Sigmoid colon (tissue), 7 donors: Measurements from ENCODE around the gene VPS51. TPM values are rescaled to one million over a fixed set of nuclear protein-coding genes. Genes with fewer than 3 reads are reported as not detected.

Source experiments
- DNase-seq: peaks from one replicate; pipeline ENCODE4 v3.0.0-alpha.2; 2019
- H3K27ac ChIP-seq, 4 donors: fragments of 200-600 bp; sonication (generic); one replicate each; pipeline ENCODE4 v1.5.1; 2016 to 2019; ENCODE audit warnings: mild to moderate bottlenecking in 1 of 4
- H3K27me3 ChIP-seq, 3 donors: fragments of 200-600 bp; sonication (generic); one replicate each; pipeline ENCODE4 v1.5.1; 2019; ENCODE audit warnings: mild to moderate bottlenecking in 1 of 3
- H3K36me3 ChIP-seq, 4 donors: fragments of 200-600 bp; sonication (generic); one replicate each; pipeline ENCODE4 v1.5.1; 2016 to 2019
- H3K4me1 ChIP-seq, 4 donors: fragments of 200-600 bp; sonication (generic); one replicate each; pipeline ENCODE4 v1.5.1; 2017 to 2019
- H3K4me3 ChIP-seq, 4 donors: fragments of 200-600 bp; sonication (generic); one replicate each; pipeline ENCODE4 v1.5.1; 2017 to 2019; ENCODE audit warnings: mild to moderate bottlenecking in 2 of 4, moderate library complexity in 1 of 4
- H3K9me3 ChIP-seq, 4 donors: fragments of 200-600 bp in 3 of 4; sonication (generic) in 3 of 4; one replicate each; pipeline versions ENCODE4 v1.5.1 to v1.6.1; 2013 to 2019
- CTCF ChIP-seq, 4 experiments: fragments of 450-650 bp in 3 of 4; fragments of 200-600 bp in 1 of 4; IDR thresholded peaks; one replicate each; pipeline ENCODE4 v1.5.1; 2016 to 2019; ENCODE audit warnings: antibody characterized with exemption in 4 of 4, mild to moderate bottlenecking in 3 of 4, moderate library complexity in 2 of 4
- EP300 ChIP-seq, 4 donors: sonication (generic); formaldehyde crosslinking; IDR thresholded peaks; one replicate each; pipeline ENCODE4 v1.6.1; 2017; ENCODE audit warnings: antibody characterized with exemption in 4 of 4
- POLR2A ChIP-seq, 2 donors: fragments of 450-650 bp; IDR thresholded peaks; one replicate each; pipeline ENCODE4 v1.6.1; 2016; ENCODE audit warnings: antibody characterized with exemption in 2 of 2, mild to moderate bottlenecking in 2 of 2, moderate library complexity in 2 of 2
- POLR2AphosphoS5 ChIP-seq, 4 donors: sonication (generic); formaldehyde crosslinking; IDR thresholded peaks; one replicate each; pipeline ENCODE4 v1.6.1; 2017; ENCODE audit warnings: antibody characterized with exemption in 4 of 4
- WGBS, 2 donors: extraction: QIAGEN DNeasy Blood & Tissue Kit; methylation state at CpG; one replicate each; pipeline ENCODE4 v1.1.7; 2013; 5-methylcytosine and 5-hydroxymethylcytosine counted together
- intact Hi-C: fragments of 100-400 bp; cut with DNase I; formaldehyde crosslinking; loops from one replicate; pipeline ENCODE4 v1.15.1; 2023
- polyA plus RNA-seq, 3 donors: library from polyadenylated mRNA; stranded (reverse); fragments of 200-250 nt; gene quantifications; one replicate each; pipeline ENCODE4 v1.2.3, GENCODE V29; 2013
- total RNA-seq, 4 donors: library from RNA; depleted of rRNA; stranded (reverse); fragments of >200 nt; gene quantifications; one replicate each; pipeline ENCODE4 v1.1.0, GENCODE V29; 2016
- donor health status: healthy with polysubstance abuse.
- donor health status: Bipolar disorder and iron deficiency.
- donor health status: healthy.

Gene VPS51
- total and polyA plus RNA-seq, 7 donors = 86.2 to 752 (median 211) TPM

GRCh38 chr11:65059523-65059922 lies 36.5 kb upstream of the VPS51 start:
- H3K9me3 ChIP-seq = no peaks in the 10 kb centered on the region
- no peak overlapping the region for H3K4me3 ChIP-seq
- no peaks in the 10 kb centered on the region for H3K27me3 ChIP-seq
- no peaks in the 10 kb centered on the region for H3K4me1 ChIP-seq
- intact Hi-C loops = no loop called here
- DNase-seq = no peak
- no peaks in the 10 kb centered on the region for H3K36me3 ChIP-seq
- TF ChIP-seq POLR2A (IDR thresholded peaks at IDR 0.05) = no peak
- no peak for TF ChIP-seq POLR2AphosphoS5 (IDR thresholded peaks at IDR 0.05)
- no peak for TF ChIP-seq CTCF (IDR thresholded peaks at IDR 0.05)
- TF ChIP-seq EP300 (IDR thresholded peaks at IDR 0.05) = no peak
- H3K27ac ChIP-seq = no peak overlapping the region
- 61 to 89% methylated on average over 3 of the region's 3 CpGs for WGBS, 2 donors

- Histone ChIP-seq H3K9me3 (no peaks in the 10 kb centered on the region), H3K4me3 (no peak overlapping the region), H3K36me3 (no peaks in the 10 kb centered on the region), H3K27me3 (no peaks in the 10 kb centered on the region), H3K4me1 (no peaks in the 10 kb centered on the region), H3K27ac (no peak overlapping the region)
- no peak for DNase-seq
- intact Hi-C loops = no loop called here
- TF ChIP-seq EP300 (IDR thresholded peaks at IDR 0.05) = no peak
- TF ChIP-seq POLR2AphosphoS5 (IDR thresholded peaks at IDR 0.05) = no peak
- TF ChIP-seq CTCF (IDR thresholded peaks at IDR 0.05) = no peak
- no peak for TF ChIP-seq POLR2A (IDR thresholded peaks at IDR 0.05)
- WGBS, 2 donors = 52 to 59% methylated on average over 10 of the region's 10 CpGs
These were observed 35.8 kb upstream of the VPS51 start for GRCh38 chr11:65059959-65060824.

- DNase-seq = no peak
- H3K4me3 ChIP-seq = no peak overlapping the region
- intact Hi-C loops = no loop called here
- WGBS, 2 donors = 80 to 86% methylated on average over 9 of the region's 9 CpGs
- no peaks in the 10 kb centered on the region for H3K27me3 ChIP-seq
- H3K4me1 ChIP-seq = no peaks in the 10 kb centered on the region
- no peaks in the 10 kb centered on the region for H3K9me3 ChIP-seq
- H3K27ac ChIP-seq = no peak overlapping the region
- no peaks in the 10 kb centered on the region for H3K36me3 ChIP-seq
- TF ChIP-seq POLR2A (IDR thresholded peaks at IDR 0.05) = no peak
- no peak for TF ChIP-seq POLR2AphosphoS5 (IDR thresholded peaks at IDR 0.05)
- no peak for TF ChIP-seq CTCF (IDR thresholded peaks at IDR 0.05)
- TF ChIP-seq EP300 (IDR thresholded peaks at IDR 0.05) = no peak
These were observed 35.1 kb upstream of the VPS51 start for GRCh38 chr11:65060913-65061408.

GRCh38 chr11:65063532-65063931 lies 32.5 kb upstream of the VPS51 start:
- intact Hi-C loops = no loop called here
- Histone ChIP-seq H3K4me3 (no peak overlapping the region), H3K36me3 (no peaks in the 10 kb centered on the region), H3K27ac (no peak overlapping the region), H3K4me1 (no peaks in the 10 kb centered on the region), H3K27me3 (no peaks in the 10 kb centered on the region), H3K9me3 (no peaks in the 10 kb centered on the region)
- TF ChIP-seq CTCF (IDR thresholded peaks at IDR 0.05) = no peak
- TF ChIP-seq EP300 (IDR thresholded peaks at IDR 0.05) = no peak
- TF ChIP-seq POLR2AphosphoS5 (IDR thresholded peaks at IDR 0.05) = no peak
- no peak for TF ChIP-seq POLR2A (IDR thresholded peaks at IDR 0.05)
- 81 to 88% methylated on average over 3 of the region's 3 CpGs for WGBS, 2 donors
- no peak for DNase-seq
